IPS-18c (cell line): Measurements from ENCODE around the gene SIGLEC5.

Experiments
- H3K4me3 ChIP-seq: 2 replicates; pipeline ENCODE4 v1.7.0; 2013; ENCODE audit warnings: low read depth, mild to moderate bottlenecking, low read length, moderate library complexity; ENCODE audit not compliant: insufficient read depth
- H3K9me3 ChIP-seq: one replicate; pipeline ENCODE4 v1.6.1; 2013; ENCODE audit warnings: mild to moderate bottlenecking, low read length, moderate library complexity; ENCODE audit not compliant: control insufficient read depth, insufficient read depth

SIGLEC5 gene

DNA sequence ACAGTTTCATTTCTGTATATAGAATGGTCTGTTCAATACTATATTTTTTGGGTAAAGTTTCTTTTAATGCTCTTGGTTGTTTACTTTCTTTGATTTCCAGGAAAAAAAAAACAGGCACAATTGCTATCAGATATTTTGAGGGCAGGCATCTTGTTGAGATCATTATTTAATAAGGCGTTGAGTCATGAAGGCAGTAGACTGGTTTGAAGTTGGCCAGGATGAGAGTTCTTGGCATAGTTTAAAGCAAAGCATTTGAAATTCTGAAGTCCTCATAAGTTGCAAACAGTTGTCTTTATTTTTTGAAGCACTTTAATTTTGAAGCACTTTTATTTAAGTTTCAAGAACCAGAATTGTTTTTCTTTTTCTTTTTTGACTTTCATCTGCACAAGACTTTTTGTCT is 61.7 kb downstream of the SIGLEC5 start:
- H3K4me3 ChIP-seq: no peak overlapping the region
- H3K9me3 ChIP-seq: no peaks in the 10 kb centered on the region

DNA sequence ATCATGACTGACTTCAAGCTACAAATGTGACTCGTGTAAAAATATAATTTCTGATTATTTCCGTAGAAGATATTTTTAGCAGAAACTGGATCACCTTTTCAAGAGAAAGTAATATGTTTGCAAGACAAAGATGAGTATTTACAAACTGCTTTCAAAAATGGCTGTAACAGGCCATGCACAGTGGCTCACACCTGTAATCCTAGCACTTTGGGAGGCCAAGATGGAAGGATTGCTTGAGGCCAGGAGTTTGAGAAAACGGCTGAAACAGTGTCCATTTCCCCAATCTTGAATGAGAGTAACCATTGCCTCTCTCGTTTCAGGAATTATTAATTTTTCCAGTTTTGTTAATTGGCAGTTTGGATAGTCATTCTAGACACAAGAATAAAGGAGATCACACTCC is 62.6 kb downstream of the SIGLEC5 start:
- no peaks in the 10 kb centered on the region for H3K9me3 ChIP-seq

DNA sequence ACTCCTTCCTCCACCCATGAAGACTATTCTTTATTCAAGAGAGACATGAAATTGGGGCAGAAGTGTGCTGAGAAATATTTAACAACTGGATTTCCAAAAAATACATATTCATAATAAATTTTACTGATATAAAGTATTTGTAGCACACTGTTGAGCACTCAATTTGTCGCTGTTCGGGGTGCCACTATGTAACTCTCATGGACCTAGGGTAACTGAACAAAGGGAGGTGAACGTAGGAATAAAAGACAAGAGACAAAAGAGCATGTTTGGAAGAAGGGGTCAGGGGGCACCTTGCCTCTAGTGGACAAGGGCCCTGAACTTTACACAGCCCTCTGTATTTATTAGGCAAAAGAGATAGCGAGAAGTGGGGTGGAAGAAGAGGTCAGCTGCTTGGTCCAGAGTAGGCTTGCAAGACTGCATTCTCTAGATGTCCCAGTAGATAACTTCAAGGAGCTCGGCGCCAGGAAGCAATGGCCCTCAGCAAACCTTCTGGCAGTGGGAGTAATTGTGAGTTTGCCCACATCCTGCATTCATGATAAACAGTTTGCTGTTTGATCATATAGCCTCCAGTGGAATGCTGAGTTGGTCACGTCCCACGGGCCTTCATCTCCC is 63.6 kb downstream of the SIGLEC5 start:
- Histone ChIP-seq H3K4me3 (no peak overlapping the region), H3K9me3 (no peaks in the 10 kb centered on the region)

More for the DNA sequence above, 62.6 kb downstream of the SIGLEC5 start:
- H3K4me3 ChIP-seq: no peak overlapping the region

DNA sequence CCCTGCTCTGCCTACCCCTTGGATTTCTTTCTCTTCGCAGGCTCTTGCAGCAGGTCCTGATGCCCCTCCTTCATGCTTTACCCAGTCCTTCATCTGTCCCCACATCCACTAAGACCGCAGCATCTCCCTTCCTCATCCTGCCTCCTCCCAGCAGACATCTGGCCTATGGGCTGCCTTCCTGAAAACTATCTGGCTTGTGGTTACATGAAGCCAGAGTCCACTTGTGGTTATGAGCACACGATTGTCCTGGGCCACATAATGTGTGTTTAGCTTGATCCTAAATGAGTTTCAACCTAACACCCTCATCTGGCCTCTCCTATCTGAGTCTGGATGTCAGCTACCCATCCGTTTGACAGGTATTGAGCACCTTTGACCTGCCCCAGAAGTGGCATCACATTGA is 64.6 kb downstream of the SIGLEC5 start:
- no peak overlapping the region for H3K4me3 ChIP-seq
- no peaks in the 10 kb centered on the region for H3K9me3 ChIP-seq

DNA sequence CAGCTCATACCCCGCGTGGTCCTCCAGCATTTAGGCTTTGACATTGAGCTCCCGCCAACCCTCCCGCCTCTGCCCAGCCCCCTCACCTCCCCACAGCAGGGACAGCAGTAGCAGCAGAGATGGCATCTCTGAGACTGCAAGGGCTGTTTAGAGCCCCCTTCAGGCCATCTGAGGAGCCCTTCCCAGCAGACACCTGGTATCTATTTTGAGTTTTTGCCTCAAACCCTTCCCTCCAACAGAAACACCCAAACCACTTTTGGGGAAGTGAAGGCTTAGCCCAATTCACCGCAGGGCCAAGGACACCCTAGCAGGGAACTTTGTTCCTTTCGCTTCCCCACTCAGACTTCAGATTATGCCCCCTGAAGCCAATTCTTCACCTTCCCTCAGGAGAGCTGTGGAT is 65.4 kb downstream of the SIGLEC5 start:
- no peak overlapping the region for H3K4me3 ChIP-seq
- H3K9me3 ChIP-seq: no peaks in the 10 kb centered on the region
